ENCODE results near the gene OR51L1. TPM values are rescaled to one million over a fixed set of nuclear protein-coding genes. Genes with fewer than 3 reads are reported as not detected.
"Not testable (repeated sequence)": the region's sequence is repeated elsewhere in the genome, so short reads cannot be mapped to it uniquely, and the experiment has no call there.

Gene OR51L1, protein sequence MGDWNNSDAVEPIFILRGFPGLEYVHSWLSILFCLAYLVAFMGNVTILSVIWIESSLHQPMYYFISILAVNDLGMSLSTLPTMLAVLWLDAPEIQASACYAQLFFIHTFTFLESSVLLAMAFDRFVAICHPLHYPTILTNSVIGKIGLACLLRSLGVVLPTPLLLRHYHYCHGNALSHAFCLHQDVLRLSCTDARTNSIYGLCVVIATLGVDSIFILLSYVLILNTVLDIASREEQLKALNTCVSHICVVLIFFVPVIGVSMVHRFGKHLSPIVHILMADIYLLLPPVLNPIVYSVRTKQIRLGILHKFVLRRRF
- total RNA-seq: not detected

DNA sequence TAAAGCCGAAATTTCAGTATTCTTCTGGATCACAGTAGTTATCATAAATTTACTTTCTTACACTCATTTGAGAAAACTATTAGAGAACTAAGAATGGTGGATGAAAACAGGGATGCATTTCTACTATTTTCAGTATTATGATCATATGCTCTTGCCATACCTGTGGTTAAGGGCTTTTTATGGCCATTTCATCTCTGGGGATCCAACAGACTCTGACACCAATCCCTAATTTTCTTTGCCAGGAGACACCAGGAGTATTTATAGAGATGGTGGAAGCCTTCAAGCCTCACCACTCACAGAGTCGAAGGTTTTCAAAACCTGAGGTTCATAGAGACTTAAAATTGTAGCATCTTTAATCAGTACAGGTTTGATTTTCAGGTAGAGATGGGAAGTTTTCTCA, at the start of gene OR51L1:
Gene OR51L1, plus strand, starts transcription at position 301 of the 400 bp plus-strand sequence. CDS start 4,132 bp downstream, outside the sequence.
- Histone ChIP-seq H3K4me1 (no peaks in the 10 kb centered on the region), H3K4me3 (no peak within 1 kb of the TSS), H3K27ac (no peak within 1 kb of the TSS), H3K9me3 (no peaks in the 10 kb centered on the region), H3K36me3 (no peaks in the 10 kb centered on the region), H3K27me3 (no peaks in the 10 kb centered on the region)
- no peak for DNase-seq
- TF ChIP-seq POLR2A (IDR thresholded peaks at IDR 0.05): no peak

DNA sequence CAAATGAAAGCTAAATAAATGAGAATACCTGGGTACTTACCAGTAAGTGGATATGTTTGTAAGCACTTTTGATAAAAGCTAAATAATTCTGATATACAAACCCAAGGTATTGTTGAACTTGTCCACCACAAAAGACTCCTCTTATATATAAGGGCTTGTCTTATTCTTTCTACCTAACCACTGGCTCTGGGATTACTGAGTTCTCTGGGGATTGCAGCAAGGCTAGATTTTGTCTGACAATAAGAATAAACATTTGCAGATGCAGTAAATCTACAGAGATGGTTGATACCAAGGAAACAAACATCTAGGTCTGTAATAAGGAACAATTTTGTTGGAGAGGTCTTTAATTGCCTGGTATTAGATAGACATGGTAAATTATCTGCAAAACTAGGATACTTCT, 47.1 kb upstream of the OR51L1 start, which contains the start of gene OR51A4:
Gene OR51A4, minus strand, starts transcription at position 101 of the 400 bp plus-strand sequence. CDS start 505 bp downstream, outside the sequence.
- Histone ChIP-seq H3K36me3 (no peaks in the 10 kb centered on the region), H3K4me1 (no peaks in the 10 kb centered on the region), H3K9me3 (no peaks in the 10 kb centered on the region), H3K27ac (no peak within 1 kb of the TSS), H3K27me3 (no peaks in the 10 kb centered on the region), H3K4me3 (no peak within 1 kb of the TSS)
- no peak for TF ChIP-seq POLR2A (IDR thresholded peaks at IDR 0.05)
- TF ChIP-seq, protein P1, sequence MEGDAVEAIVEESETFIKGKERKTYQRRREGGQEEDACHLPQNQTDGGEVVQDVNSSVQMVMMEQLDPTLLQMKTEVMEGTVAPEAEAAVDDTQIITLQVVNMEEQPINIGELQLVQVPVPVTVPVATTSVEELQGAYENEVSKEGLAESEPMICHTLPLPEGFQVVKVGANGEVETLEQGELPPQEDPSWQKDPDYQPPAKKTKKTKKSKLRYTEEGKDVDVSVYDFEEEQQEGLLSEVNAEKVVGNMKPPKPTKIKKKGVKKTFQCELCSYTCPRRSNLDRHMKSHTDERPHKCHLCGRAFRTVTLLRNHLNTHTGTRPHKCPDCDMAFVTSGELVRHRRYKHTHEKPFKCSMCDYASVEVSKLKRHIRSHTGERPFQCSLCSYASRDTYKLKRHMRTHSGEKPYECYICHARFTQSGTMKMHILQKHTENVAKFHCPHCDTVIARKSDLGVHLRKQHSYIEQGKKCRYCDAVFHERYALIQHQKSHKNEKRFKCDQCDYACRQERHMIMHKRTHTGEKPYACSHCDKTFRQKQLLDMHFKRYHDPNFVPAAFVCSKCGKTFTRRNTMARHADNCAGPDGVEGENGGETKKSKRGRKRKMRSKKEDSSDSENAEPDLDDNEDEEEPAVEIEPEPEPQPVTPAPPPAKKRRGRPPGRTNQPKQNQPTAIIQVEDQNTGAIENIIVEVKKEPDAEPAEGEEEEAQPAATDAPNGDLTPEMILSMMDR (IDR thresholded peaks at IDR 0.05): no peak
- no peak for DNase-seq

DNA sequence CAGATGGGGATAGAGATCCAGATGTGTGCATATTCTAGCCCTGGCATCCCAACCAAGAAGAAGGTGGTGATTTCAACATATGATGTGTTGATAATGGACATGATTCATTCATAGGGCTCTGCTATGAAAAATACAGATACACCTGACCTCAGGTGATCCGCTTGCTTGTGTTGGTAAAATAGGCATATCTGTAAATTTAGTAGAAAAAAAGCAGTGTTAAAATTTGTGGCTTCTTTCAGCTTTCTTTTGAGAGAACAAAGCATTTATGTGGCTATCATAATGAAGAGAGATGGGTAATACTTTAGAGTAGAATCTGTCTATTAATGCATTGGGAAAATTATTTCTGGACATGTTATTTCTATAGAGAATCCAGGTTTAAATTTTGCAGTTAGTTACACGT, 39.0 kb upstream of the OR51L1 start, which contains the start of gene OR51A2:
Gene OR51A2, minus strand, starts transcription at position 101 of the 400 bp plus-strand sequence. Its CDS starts 0 bp downstream, at position 101.
- not testable (repeated sequence) for H3K4me1 ChIP-seq, H3K27ac ChIP-seq, H3K36me3 ChIP-seq, H3K9me3 ChIP-seq, H3K27me3 ChIP-seq, DNase-seq, H3K4me3 ChIP-seq

DNA sequence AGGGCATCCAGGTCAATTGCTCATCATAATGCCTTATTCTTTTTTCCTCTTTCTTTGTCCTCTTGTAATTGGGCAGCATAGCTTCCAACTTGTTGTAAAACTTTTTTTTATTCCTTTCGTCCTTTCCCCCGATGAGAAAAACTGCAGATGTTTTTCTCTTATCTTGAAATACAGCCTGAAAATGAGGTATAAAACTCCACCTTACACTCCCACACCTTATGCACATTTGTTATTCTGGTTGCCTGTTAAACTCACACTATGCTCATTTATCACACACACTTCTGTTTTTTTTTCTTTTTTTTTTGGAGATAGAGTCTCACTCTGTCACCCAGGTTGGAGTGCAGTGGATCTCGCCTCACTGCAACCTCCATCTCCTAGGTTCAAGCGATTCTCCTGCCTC, 37.3 kb upstream of the OR51L1 start:
- Histone ChIP-seq H3K36me3 (no peaks in the 10 kb centered on the region), H3K27ac (no peak overlapping the region), H3K27me3 (no peaks in the 10 kb centered on the region), H3K9me3 (no peaks in the 10 kb centered on the region), H3K4me1 (no peaks in the 10 kb centered on the region), H3K4me3 (no peak overlapping the region)
- DNase-seq: no peak
- no peak for TF ChIP-seq POLR2A (IDR thresholded peaks at IDR 0.05)
- TF ChIP-seq, protein P1 (IDR thresholded peaks at IDR 0.05): no peak

DNA sequence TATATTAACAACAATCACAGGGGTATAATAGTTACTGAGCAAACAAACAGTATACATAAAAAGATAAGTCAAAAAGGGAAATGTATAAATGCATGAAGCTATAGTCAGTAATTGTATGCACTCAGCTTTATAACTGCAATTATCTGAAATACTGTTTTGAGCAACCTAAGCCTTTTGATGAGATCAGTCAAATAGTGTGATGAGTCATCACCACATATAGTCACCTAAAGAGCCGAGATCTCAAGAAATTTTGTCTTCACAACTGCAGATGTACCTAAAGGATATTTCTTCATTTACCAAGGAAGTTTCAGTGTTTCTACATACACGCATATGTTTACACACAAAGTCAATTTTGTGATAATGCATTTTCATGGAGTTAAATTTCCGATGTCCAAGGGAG, 33.8 kb upstream of the OR51L1 start:
- no peak for DNase-seq
- Histone ChIP-seq H3K36me3 (no peaks in the 10 kb centered on the region), H3K4me3 (no peak overlapping the region), H3K4me1 (no peaks in the 10 kb centered on the region), H3K27me3 (no peaks in the 10 kb centered on the region), H3K9me3 (no peaks in the 10 kb centered on the region), H3K27ac (no peak overlapping the region)
- TF ChIP-seq, protein P1 (IDR thresholded peaks at IDR 0.05): no peak
- TF ChIP-seq POLR2A (IDR thresholded peaks at IDR 0.05): no peak

DNA sequence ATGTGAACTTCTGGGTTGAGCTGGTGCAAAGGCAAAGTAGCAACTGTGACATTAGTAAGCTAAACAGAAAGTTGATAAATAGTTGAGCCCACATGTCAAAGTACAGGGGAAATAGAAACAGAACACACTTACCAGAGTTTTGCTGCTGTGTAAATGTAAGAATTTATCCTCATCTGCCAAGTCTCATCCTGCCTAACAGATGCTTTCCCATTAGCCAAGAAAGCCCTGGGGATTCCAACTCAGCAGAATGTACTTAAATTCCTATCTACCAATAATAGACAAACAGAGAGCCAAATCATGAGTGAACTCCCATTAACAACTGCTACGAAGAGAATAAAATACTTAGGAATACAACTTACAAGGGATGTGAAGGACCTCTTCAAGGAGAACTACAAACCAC, 31.8 kb upstream of the OR51L1 start:
- Histone ChIP-seq H3K27me3 (no peaks in the 10 kb centered on the region), H3K27ac (no peak overlapping the region), H3K9me3 (no peaks in the 10 kb centered on the region)

More for the DNA sequence above, 31.8 kb upstream of the OR51L1 start:
- TF ChIP-seq, protein P1 (IDR thresholded peaks at IDR 0.05): no peak
- TF ChIP-seq POLR2A (IDR thresholded peaks at IDR 0.05): no peak
- Histone ChIP-seq H3K36me3 (no peaks in the 10 kb centered on the region), H3K4me3 (no peak overlapping the region), H3K4me1 (no peaks in the 10 kb centered on the region)
- no peak for DNase-seq
